PC-9 (cell line): ENCODE measurements around the gene SIX2.

Source experiments
- EZH2 ChIP-seq: fragments of 200-600 bp; sonication (generic); IDR thresholded peaks from 2 replicates; pipeline ENCODE4 v1.8.0; 2017; ENCODE audit warnings: antibody characterized with exemption, low read depth
- TF ChIP-seq, protein P1 (sequence below): fragments of 200-600 bp; sonication (generic); conservative IDR thresholded peaks from 2 replicates; pipeline ENCODE4 v1.6.1; 2017; ENCODE audit warnings: mixed run types, antibody characterized with exemption, mild to moderate bottlenecking, moderate library complexity

DNA sequence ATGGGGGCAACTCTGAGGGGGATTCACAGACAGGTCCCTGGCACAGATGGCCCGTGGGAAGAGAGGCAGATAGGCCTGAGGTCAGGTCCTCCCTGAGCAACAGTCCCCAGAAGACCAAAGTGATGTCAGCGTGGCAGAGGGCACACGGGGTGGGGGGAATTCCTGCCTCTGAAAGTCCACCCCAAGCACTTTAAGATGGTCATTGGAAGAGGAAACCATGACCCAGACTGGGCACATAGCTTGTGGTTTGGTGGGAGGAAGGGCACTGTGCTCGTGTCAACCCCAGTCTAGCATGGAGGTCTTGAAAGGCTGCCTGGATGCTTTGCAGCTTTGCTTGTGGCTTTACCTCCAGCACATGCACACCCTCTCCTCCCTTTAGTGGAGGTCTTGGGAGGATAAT is 38.0 kb upstream of the SIX2 start:
- TF ChIP-seq, protein P1, sequence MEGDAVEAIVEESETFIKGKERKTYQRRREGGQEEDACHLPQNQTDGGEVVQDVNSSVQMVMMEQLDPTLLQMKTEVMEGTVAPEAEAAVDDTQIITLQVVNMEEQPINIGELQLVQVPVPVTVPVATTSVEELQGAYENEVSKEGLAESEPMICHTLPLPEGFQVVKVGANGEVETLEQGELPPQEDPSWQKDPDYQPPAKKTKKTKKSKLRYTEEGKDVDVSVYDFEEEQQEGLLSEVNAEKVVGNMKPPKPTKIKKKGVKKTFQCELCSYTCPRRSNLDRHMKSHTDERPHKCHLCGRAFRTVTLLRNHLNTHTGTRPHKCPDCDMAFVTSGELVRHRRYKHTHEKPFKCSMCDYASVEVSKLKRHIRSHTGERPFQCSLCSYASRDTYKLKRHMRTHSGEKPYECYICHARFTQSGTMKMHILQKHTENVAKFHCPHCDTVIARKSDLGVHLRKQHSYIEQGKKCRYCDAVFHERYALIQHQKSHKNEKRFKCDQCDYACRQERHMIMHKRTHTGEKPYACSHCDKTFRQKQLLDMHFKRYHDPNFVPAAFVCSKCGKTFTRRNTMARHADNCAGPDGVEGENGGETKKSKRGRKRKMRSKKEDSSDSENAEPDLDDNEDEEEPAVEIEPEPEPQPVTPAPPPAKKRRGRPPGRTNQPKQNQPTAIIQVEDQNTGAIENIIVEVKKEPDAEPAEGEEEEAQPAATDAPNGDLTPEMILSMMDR, result no peak
- TF ChIP-seq EZH2, result no peak
